Peyer's patch (tissue), 4 donors: ENCODE results near the gene SPIRE2. TPM values are rescaled to one million over a fixed set of nuclear protein-coding genes. Genes with fewer than 3 reads are reported as not detected.

Experiments
- DNase-seq, 3 donors: peaks; one replicate each; pipeline ENCODE4 v3.0.0-alpha.2; 2017 to 2019
- H3K27ac ChIP-seq, 4 donors: fragments of 200-600 bp; sonication (generic); one replicate each; pipeline ENCODE4 v1.5.1; 2016 to 2019
- H3K27me3 ChIP-seq, 2 donors: fragments of 200-600 bp; sonication (generic); one replicate each; pipeline ENCODE4 v1.5.1; 2019
- H3K36me3 ChIP-seq, 3 donors: fragments of 200-600 bp; sonication (generic); one replicate each; pipeline ENCODE4 v1.5.1; 2016 to 2019
- H3K4me1 ChIP-seq, 4 donors: fragments of 200-600 bp; sonication (generic); one replicate each; pipeline ENCODE4 v1.5.1; 2016 to 2019
- H3K4me3 ChIP-seq, 4 donors: fragments of 200-600 bp; sonication (generic); 1 replicate in 3 of 4; 2 replicates in 1 of 4; pipeline ENCODE4 v1.5.1; 2016 to 2019; ENCODE audit warnings: mild to moderate bottlenecking in 1 of 4
- H3K9me3 ChIP-seq, 4 donors: fragments of 200-600 bp; sonication (generic); one replicate each; pipeline ENCODE4 v1.5.1; 2016 to 2019; ENCODE audit warnings: mild to moderate bottlenecking in 1 of 4
- CTCF ChIP-seq, 6 experiments: fragments of 450-650 bp in 4 of 6; fragments of 200-600 bp in 2 of 6; sonication (generic) in 1 of 6; IDR thresholded peaks; one replicate each; pipeline ENCODE4 v1.5.1; 2017 to 2019; ENCODE audit warnings: antibody characterized with exemption in 6 of 6, mild to moderate bottlenecking in 3 of 6, moderate library complexity in 1 of 6
- POLR2A ChIP-seq, 2 donors: fragments of 450-650 bp; IDR thresholded peaks; one replicate each; pipeline ENCODE4 v1.5.1; 2017; ENCODE audit warnings: antibody characterized with exemption in 2 of 2, mild to moderate bottlenecking in 2 of 2, moderate library complexity in 2 of 2
- total RNA-seq, 4 donors: library from RNA; depleted of rRNA; stranded (reverse); fragments of >200 nt; gene quantifications; one replicate each; pipeline ENCODE4 v1.1.0, GENCODE V29; 2016

Gene SPIRE2
- total RNA-seq, 4 donors from 2014 or later, result 45.5 to 147 (median 111) TPM

- H3K4me3 ChIP-seq, result no peak overlapping the region
- H3K27me3 ChIP-seq, result no peaks in the 10 kb centered on the region
- no peak overlapping the region for H3K27ac ChIP-seq
- H3K36me3 ChIP-seq, result peaks cover 0 to 92% (median 4%) of the 10 kb centered on the region in 3 donors
- no peaks in the 10 kb centered on the region for H3K9me3 ChIP-seq
- TF ChIP-seq CTCF (IDR thresholded peaks at IDR 0.05), result no peak
- TF ChIP-seq POLR2A (IDR thresholded peaks at IDR 0.05), result no peak
- no peak for DNase-seq
- H3K4me1 ChIP-seq, result no peaks in the 10 kb centered on the region
Measured at GRCh38 chr16:89884041-89884421, 55.8 kb downstream of the SPIRE2 start.

- Histone ChIP-seq H3K27me3 (no peaks in the 10 kb centered on the region), H3K9me3 (no peaks in the 10 kb centered on the region), H3K4me1 (no peaks in the 10 kb centered on the region), H3K4me3 (no peak overlapping the region), H3K27ac (no peak overlapping the region), H3K36me3 (peaks cover 0 to 93% (median 4%) of the 10 kb centered on the region in 3 donors)
- no peak for TF ChIP-seq POLR2A (IDR thresholded peaks at IDR 0.05)
- TF ChIP-seq CTCF (IDR thresholded peaks at IDR 0.05), result no peak
- DNase-seq, result no peak
Measured at GRCh38 chr16:89887243-89887642, 59.0 kb downstream of the SPIRE2 start.

DNA sequence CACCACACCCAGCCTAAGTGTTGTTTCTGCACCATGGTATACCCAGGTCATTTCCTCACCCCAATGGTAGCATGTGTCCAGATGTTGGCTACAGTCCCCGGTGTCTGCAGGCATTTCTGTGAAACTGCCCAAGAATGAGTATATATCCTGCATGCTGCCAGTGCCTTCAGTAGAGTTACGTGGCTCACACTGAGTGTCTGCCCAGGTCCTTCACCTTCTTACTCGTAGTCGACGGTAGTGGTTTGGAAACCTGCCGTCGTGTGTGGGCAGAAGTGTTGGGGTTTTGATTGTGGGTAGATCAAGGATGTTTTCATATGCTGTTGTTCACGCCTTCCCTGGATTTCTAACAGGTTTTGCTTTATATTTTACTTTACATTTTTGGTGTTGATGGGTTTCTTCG is 61.9 kb downstream of the SPIRE2 start:
- Histone ChIP-seq H3K4me3 (no peak overlapping the region), H3K27ac (no peak overlapping the region), H3K27me3 (no peaks in the 10 kb centered on the region), H3K4me1 (no peaks in the 10 kb centered on the region), H3K36me3 (peaks cover 0 to 95% (median 0%) of the 10 kb centered on the region in 3 donors), H3K9me3 (no peaks in the 10 kb centered on the region)
- TF ChIP-seq CTCF (IDR thresholded peaks at IDR 0.05) (no peak), POLR2A (IDR thresholded peaks at IDR 0.05) (no peak)
- DNase-seq, result no peak

GRCh38 chr16:89890886-89891657 is 62.8 kb downstream of the SPIRE2 start:
- no peaks in the 10 kb centered on the region for H3K4me1 ChIP-seq
- H3K9me3 ChIP-seq, result no peaks in the 10 kb centered on the region
- peaks cover 0 to 95% (median 0%) of the 10 kb centered on the region in 3 donors for H3K36me3 ChIP-seq
- DNase-seq, result no peak
- no peak overlapping the region for H3K4me3 ChIP-seq
- no peak overlapping the region for H3K27ac ChIP-seq
- TF ChIP-seq CTCF (IDR thresholded peaks at IDR 0.05), result no peak
- TF ChIP-seq POLR2A (IDR thresholded peaks at IDR 0.05), result no peak
- no peaks in the 10 kb centered on the region for H3K27me3 ChIP-seq

DNA sequence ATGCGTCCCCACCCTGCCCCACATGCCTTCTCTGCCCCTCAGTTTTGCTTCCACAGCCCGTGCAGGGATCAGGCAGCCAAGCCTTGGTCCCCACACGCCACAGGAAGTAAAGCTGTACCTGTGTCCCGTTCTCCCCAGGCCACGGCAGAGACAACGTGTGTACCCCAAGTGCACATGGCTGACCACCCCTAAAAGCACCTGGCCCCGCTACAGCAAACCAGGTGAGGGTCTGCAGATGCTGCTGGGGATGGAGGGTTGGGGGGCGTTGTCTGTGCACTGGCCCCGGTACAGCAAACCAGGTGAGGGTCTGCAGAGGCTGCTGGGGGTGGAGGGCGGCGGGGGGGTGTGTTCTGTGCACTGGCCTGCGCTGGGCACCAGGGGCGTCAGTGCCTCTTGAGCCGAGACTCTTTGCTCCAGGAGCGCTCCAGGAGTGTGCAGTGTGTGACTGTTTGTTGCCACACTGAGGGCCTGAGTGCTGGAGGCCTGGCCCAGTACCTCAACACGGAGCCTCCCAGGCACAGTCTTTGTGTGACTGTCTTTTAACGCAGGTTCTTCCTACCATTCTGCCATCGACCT is 63.9 kb downstream of the SPIRE2 start:
- Histone ChIP-seq H3K9me3 (no peaks in the 10 kb centered on the region), H3K36me3 (peaks cover 0 to 95% (median 0%) of the 10 kb centered on the region in 3 donors), H3K4me1 (no peaks in the 10 kb centered on the region), H3K27ac (no peak overlapping the region), H3K4me3 (no peak overlapping the region), H3K27me3 (no peaks in the 10 kb centered on the region)
- no peak for DNase-seq
- no peak for TF ChIP-seq CTCF (IDR thresholded peaks at IDR 0.05)
- no peak for TF ChIP-seq POLR2A (IDR thresholded peaks at IDR 0.05)
